Fibroblast of skin of left biceps (primary cell): ENCODE data around the gene CHST15.
"Not testable (repeated sequence)": the region's sequence is repeated elsewhere in the genome, so short reads cannot be mapped to it uniquely, and the experiment has no call there.

Source experiments
- DNase-seq, 2 experiments: peaks; one replicate each; pipeline ENCODE4 v3.0.0-alpha.2; 2013; ENCODE audit warnings: low read depth in 2 of 2

Gene CHST15

DNA sequence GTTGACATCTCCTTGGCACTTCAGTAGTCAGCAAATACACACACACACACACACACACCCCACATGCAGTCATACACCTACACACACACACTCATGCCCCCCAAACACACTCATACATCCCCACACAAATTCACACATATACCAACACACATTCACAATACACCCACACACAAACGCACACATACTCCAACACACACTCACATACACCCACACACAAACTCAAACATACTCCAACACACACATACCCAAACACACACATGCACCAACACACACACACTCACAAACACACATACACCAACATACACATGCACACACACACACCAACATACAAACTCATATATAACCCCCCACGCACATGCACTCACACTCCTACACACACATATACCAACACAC lies 31.4 kb upstream of the CHST15 start:
- DNase-seq, result no peak

DNA sequence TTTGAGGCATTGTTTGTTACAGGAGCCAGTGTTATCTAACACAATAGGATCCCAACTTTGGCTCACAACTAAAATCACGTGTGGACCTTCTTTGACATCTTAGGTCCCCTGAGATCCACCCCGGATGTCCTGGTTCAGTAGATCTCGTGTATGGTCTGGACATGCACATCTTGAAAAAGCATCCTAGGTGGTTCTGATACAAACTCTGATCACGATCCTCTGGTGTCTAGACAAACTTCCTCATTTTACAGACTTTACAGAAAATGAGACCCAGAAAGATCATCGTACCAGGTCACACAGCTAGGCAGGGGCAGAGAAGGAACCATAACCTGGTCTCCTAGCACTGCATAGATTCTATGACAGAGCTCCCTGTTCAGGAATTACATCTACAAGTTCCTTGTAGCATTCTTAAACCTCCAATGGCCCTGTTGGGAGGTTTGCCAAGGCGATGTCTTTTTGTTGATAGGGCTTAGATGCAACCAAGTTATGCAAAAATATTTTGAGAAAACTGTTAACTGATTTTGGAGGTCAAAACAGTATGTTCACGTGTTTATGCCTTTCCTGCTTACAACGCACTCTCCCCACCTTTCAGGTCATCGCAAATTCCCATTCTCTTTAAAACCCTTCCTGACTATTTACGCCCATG lies 30.8 kb upstream of the CHST15 start:
- no peak for DNase-seq

DNA sequence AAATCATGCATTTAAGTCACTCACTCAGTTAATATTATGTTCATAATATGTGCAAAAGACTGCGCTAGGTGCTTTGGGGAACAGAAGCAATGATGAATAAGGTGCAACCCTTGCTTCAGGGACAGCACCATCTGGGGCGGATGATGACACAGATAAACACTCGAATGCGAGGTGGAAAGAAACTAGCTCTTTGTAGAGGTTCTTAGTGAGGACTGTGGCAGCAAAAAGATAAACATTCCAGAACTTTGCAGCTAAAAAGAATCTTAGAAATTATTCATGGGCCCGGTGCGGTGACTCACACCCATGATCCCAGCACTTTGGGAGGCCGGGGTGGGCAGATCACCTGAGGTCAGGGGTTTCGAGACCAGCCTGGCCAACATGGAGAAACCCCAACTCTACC lies 29.8 kb upstream of the CHST15 start:
- DNase-seq, result no peak

DNA sequence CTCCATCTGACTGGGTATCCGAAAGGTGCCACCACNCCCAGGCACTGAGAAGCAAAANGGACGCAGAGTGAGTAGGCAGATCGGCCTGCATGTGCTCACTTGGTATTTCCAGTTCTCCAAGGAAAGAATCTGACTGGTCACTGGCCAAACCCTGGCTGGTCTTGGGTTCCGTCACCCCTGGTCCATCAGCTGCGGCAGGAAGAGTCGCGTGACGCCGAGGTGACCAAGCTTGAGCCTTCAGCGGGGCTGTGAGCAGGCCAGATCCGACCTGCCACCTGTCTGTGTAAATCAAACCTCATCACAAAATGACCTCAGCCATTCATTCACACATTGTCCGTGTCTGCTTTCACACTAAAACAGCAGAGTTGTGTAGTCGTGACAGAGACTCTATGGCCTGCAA lies 28.8 kb upstream of the CHST15 start:
- no peak for DNase-seq

DNA sequence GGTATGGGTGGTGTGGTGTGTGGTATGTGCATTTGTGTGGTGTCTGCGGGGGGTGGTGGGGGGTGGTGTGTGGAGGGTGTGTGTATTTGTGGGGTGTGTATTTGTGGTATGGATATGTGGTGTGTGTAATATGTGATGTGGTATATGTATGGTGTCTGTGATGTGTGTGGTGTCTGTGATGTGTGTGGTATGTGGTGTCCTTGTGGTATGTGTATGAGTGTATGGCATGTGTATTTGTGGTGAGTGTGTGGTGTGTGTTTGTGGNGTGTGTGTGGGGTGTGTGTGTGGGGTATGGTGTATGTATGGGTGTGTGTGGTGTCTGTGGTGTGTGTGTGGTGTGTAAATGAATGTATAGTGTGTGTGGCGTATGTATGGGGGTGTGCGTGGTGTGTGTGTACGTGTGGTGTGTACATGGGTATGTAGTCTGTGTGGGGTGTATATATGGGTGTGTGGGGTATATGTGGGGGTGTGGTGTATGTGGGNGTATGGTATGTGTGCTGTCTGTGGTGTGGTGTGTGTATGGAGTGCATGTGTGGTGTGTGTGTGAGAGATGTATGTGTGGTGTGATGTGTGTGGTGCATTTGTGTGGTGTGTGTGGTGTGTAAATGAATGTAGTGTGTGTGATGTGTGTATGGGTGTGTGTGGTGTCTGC lies 27.1 kb upstream of the CHST15 start:
- no peak for DNase-seq

DNA sequence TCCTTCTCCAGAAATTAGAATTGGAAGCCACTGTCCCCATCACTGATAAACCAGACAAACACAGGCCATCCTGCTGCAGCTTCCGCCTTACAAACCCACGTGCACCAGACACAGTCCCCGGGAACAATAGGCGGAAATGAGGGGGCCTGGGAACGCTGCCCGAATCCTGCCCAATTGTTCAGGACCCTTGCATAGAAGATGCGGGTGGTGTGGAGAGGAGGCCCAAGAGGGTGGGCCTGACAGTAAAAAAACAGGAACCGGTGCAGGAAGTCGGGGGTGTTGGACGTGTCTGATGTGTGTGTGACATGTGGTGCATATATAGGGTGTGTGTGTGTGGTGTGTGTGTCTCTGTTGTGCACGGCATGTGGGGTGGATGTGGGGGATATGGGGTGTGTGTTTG lies 26.5 kb upstream of the CHST15 start:
- DNase-seq, result no peak

DNA sequence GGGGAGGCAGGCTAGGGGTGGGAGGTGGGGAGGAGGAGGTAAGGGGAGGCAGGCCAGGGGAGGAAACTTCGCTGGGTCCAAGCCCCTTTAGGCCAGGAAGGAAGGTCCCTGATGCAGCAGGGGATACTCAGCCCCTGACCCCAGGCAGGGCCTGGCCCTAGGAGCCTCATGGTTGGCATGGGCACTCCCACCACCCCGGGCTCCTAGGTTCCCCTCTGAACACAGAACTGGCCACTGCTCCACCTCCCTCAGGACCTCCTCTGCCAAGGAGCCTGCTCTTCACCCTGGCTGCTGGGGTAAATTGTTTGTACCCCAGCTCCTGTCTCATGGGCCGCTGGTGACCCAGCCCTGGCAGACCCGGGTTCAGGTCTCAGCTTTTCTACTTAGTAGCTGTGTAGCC lies 25.8 kb upstream of the CHST15 start:
- DNase-seq, result no peak

DNA sequence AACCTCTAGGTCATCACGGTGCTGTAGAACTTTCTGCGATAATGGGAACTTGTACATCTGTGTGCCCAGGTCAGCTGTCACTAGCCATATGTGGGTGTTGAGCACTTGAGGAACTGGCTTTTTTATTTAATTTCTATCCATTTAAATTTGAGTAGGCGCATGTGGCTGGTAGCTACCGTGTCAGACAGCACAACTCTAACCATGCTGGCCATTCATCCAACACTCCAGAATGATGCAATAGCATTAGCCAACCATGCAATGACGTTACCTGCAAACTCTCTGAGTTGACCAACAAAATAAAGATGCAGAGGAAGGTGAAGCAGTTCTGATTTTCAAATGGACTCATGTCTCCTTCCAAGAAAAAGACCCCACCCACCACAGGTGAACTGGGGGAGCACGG lies 24.4 kb upstream of the CHST15 start:
- DNase-seq, result no peak

DNA sequence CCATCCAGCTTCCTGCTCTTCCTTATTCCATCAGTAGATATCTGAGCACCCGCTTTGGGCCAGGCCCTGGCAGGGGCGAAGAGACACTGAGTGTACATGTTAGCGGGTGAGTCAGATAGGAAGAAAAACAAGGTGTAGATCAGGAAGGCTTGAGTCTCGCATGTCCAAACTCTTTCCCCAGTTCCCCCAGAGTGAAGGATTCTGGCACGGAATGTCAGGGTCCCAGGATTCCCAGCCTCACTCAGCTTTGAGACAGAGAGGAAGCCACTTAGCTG lies 24.1 kb upstream of the CHST15 start:
- DNase-seq, result no peak

DNA sequence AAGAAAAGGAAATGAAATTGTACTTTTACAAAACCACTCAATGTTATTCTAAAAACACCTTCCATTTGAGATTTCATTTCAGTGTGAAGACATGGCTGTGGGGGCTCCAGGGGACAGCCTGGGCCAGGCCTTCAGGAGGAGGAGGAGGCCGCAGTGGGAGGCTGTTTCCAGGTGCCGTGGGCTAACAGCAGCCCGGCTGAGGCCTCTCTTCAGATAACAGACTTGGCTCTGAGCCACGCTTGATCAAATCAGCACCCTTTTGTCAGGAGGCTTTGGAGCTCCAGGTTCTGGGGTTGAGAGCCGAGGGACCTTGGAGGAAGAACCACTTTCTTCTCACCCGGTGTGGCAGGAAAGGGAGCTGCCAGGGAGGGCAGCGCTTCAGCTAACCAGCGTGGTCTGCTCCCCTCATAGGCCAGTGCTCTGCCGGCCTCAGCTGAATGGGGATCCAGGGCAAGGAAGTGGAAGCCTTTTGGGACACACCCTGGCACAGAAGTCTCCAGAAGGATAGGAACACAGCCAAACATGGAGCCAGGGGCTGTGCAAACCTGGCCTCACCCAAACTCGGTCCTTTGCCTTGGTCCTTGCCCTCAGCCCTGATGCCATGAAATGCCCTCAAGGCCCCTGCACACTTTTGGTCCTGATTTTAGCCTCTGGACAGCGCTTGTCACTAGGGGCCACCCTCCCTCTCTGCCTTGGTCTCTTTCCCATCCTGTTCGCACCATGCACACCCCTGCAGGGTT lies 23.5 kb upstream of the CHST15 start:
- DNase-seq, result no peak

DNA sequence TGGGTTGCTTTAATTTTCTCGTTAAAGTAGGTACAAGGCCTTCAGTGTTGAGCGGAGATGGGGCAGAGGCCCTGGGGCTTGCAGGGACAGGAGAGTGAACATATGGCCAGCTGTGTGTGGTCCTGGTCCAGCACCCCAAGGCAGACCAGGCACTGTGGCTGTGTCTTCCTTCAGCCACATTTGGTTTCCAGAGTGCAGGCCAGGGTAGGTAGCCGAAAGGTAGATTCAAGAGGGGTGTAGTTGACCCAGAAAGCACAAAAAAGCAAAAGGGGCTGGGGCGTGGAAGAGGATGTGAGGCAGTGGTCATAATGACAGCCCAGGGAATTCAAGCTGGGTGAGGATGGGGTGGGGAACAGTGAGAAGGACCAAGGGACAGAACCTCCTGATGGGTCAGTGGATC lies 21.3 kb upstream of the CHST15 start:
- DNase-seq, result no peak

DNA sequence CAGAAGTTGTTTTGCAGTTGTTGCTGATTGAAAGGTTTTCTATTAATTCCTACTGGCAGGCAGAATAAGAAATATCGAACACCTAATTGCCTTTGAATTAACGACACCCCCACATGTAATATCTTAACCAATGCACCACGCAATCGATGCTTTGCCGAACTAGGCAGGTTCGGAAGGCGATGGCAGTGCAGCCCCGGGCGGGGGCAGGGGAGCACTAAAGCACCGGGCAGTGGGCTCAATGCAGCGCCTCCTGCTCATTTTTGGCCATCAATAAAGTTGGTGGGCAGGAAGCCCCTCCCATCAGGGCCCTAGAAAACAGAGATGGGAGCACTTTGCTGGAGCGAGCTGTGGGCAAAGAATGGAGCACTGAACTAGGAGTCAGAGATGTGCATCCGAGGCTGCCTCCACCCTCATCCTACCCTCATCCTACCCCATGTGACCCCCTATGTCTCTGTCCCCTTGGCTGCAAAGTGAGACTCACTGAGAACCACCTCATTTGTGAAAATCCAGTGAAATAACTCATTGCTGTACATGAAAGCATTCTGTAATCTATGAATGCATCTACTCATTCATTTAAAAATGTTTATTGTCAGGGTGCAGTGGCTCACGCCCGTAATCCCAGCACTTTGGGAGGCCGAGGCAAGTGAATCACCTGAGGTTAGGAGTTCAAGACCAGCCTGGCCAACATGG lies 19.6 kb upstream of the CHST15 start:
- DNase-seq, result no peak

DNA sequence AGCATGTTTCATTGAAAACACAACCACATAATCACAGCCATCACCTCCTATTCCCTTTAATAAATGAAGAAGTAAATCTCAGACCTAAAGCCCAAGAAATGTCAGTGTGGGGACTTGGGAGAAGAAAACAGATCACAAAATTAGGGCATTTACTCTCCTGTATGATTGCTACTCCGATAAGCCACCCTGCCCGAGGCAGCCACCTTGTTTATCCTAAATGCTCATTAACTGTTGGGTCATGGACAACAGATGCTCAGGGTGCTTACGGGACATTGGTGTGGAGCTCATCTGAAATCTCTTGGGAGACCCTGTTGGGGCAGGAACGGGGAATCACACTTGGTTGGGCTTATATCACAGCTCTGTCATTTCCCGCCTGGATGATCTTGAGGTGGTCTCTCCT lies 17.5 kb upstream of the CHST15 start:
- DNase-seq, result no peak

DNA sequence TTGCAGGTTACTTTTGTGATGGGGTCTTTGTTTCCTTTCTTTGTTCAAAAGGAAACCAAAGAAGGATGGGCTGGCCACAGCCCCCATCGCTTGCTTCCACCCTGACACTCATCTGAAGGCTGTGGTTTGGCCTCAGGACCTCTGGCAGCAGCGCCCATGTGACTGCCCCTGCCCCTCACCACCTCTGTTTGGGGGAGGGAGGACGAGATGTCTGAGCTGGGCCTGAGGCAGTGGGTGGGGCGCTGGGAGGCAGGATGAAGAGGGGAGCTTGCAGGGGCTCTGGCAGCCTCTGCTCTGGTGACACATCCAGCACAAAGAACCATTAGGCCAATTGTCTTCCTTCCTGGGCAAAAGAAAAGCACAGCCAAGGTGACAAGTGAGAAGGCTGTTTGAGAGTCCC lies 15.9 kb upstream of the CHST15 start:
- DNase-seq, result no peak

DNA sequence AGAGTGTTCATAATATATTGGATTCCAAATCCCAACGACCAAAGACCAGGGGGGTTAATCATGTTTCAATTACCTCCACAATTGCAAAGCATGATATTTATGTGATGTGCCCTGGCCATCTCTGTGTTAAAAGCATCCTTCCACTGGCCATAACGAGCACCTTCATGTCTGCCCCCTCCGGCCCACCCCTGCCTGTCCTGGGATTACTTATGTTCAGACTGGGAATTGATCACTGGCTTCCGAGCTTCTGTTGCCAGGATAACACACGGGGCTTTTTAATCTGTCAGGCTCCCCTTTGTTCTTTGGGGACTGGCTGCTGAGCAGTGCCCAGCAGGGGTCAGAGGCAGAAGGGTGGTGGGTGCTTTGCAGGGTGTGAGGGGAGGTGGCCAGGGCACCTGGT lies 13.7 kb upstream of the CHST15 start:
- DNase-seq, result no peak

DNA sequence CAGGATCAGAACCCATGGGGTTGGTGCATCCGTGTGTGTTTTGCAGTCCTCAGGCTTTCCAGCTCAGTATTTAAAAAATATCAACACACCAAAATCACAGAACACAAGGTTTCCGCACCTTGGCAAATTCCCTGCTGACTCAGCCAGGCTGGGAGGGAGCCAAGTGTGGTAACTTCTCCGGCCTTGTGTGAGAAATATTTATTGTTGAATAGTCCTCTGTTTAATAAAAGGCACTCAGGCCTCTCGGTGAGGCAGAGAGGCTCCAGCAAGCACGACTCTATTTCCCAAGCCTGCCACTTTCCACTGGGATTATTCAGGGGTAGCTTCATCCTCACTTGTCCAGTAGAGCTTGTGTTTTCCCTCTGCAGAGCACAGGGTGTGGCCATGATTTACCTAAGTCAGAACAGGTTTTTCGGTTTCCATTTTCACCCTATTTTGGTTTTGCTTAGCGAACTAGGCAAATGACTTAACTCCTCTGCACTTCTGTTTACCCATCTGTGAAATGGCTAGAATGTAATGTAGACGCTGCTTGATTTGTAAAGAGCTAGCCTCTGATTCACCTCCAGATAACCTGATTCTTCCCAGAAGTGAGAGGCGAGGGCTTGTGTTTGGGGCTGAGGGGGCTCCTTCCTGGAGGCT lies 13.0 kb upstream of the CHST15 start:
- DNase-seq, result peak in 1 of 2 experiments; percentile 8

DNA sequence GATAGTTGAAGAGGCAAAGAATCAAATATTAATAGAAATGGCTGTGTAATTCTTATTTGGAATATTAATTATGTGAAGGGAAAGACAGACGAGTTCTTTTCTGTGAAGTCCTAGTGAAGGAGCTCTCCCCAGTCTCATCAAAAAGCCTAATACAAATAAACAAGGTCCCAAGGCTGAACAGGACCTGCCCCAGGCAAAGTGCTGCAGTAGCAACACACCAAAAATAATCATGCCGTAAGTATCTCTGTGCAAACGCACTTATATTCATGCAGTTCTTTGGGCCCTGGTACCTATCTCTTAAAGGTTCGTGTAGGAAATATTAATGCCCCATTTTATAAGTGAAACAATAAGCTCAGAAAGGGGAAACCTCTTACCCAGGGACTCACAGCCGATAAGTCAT lies 12.2 kb upstream of the CHST15 start:
- no peak for DNase-seq

DNA sequence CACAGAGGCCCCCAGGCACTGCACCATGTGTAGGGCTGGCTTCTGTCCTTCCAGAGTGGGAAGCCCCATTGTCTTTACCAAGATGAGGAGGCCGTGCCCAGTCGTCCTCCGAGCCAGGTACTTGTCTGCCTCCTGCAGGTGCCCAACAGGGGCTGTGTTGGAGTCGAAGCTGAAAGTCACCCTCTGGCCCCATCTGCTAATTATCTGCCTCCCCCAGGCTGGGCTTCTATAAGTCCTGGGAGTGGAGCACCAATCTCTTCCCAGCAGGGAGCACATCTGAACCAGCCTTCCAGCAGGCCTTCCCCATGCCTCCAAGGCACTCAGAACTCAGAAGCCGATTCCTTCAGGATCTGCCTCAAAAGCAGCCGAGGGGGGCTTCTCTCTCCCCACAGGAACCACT lies 11.6 kb upstream of the CHST15 start:
- no peak for DNase-seq

DNA sequence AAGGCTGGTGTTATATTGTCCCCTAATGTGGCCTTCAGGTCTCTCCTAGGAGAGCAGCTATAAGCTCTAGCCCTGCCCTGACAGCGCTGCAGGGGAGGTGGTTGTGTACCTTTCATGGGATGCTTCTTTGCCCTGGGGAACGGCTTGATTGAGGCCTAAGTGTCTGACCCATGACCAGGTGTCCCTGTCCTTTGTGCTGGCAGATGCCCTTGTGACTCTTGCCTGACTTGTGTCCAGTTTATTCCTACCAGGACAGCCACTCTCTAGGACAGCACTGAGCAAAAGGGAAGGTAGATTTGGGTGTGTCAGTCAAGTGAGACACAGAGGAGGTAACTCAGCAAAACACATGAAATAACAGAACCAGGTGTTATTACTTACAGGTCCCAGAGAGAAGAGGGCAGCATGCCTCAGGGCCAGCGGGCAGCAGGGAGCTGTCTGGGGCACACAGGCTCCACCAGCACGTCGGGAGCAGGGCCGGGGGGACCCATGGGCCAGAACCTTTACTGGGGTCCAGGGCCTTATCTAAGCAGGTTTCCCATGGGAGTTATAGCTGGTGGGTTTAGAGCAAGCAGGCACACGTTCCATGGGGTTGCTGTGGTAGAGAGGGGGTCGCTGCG lies 10.7 kb upstream of the CHST15 start:
- no peak for DNase-seq

DNA sequence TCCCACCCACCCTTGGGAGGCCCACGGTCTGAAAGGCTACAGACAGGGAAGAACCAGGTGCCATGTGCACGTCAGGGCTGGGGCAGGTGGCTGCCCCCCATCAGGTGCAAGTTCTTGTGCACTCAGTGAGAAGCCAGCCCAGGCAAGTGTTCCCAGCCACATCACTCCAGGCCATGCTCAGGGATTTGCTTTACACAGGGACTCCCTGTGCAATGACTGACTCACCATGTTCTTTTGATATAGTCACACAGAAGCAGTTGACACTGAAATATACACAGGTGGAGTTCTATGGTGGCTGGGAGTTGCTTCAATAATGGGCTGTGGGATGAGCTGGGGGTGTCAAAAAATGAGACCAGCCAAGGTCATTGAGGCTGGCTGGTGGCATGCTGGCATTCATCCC lies 8.0 kb upstream of the CHST15 start:
- no peak for DNase-seq

DNA sequence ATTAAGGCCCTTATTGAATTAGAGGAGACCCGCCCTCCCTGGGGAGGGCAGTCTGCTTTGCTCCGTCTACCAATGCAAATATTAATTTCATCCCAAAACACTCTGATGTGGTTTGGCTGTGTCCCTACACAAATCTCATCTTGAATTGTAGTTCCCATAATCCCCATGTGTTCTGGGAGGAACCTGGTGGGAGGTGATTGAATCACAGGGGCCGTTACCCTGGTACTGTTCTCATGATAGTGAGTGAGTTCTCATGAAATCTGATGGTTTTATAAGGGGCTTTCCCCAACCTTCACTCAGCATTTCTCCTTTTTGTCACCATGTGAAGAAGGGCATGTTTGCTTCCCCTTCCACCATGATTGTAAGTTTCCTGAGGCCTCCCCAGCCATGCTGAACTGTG lies 7.3 kb upstream of the CHST15 start:
- DNase-seq, result not testable (repeated sequence)

DNA sequence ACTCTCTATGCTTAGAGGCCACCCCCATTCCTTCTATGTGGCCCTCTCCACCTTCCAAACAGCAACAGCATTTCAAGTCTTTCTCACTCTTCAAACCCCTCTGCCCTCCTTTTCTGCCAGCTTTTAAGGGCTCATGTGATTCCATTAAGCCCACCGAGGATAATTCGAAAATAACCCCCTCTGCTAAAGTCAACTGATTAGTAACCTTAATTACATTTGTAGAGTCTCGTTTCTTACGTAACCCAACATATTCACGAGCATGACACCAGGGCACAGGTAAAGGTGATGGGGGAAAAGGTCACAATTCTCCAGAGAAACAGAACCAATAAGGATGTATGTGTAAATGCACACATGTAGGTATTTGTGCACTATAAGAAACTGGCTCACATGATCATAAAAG lies 6.7 kb upstream of the CHST15 start:
- DNase-seq, result no peak
